K562 (cell line): ENCODE data around the gene SLC34A3. TPM values are rescaled to one million over a fixed set of nuclear protein-coding genes. Genes with fewer than 3 reads are reported as not detected.

Experiments used
- ATAC-seq: fragments of 200-7000 bp; cut with Tn5 transposase; 3 replicates; pipeline ENCODE4 v1.9.1; 2020; ENCODE audit warnings: moderate library complexity
- BruUV-seq: library from RNA; stranded (reverse); fragments of 400-500 nt; replicated peaks from 2 replicates; lab custom pipeline; 2021; lab: Mats Ljungman, UMichigan
- CTCF ChIA-PET: fragments of 300-600 bp; formaldehyde crosslinking; extraction: SDS; loops from one replicate; lab custom pipeline; 2021; ENCODE audit warnings: low intra/inter-chr PET ratio; lab: Yijun Ruan, JAX
- POLR2A ChIA-PET: fragments of 300-600, 350-650 bp; sonication (Branson Sonifier 250); formaldehyde crosslinking; extraction: SDS; loops from one replicate; lab custom pipeline; 2021; ENCODE audit warnings: antibody characterized with exemption, inconsistent platforms; lab: Yijun Ruan, JAX
- DNase-seq, 4 experiments: peaks; one replicate each; pipeline versions ENCODE4 v3.0.0 to v3.0.0-alpha.2; 2011 to 2018; ENCODE audit warnings: low spot score in 3 of 4, mixed read lengths in 3 of 4; ENCODE audit errors: extremely low read depth in 1 of 4
- FAIRE-seq: peaks from 2 replicates; lab custom pipeline; 2011; peaks lifted over from hg19 to GRCh38; lab: Jason Lieb, UNC
- H2AFZ ChIP-seq: 2 replicates; pipeline ENCODE4 v1.6.0; 2011; ENCODE audit warnings: low read depth, low read length, control low read depth, inconsistent platforms
- H3K27ac ChIP-seq: fragments of 200-600 bp; 3 replicates; pipeline ENCODE4 v1.8.0; 2011; ENCODE audit warnings: low read depth, mild to moderate bottlenecking, control low read depth, inconsistent platforms, low read length, moderate library complexity, mixed read lengths; ENCODE audit errors: extremely low read depth
- H3K27me3 ChIP-seq, 2 experiments: fragments of 300-600 bp in 1 of 2; 2 replicates in 1 of 2; 3 replicates in 1 of 2; pipeline versions ENCODE4 v1.6.0 to v1.8.0; 2011; ENCODE audit warnings: inconsistent platforms in 2 of 2, low read length in 2 of 2, mild to moderate bottlenecking in 1 of 2, mixed read lengths in 1 of 2, moderate library complexity in 1 of 2; ENCODE audit not compliant: control insufficient read depth in 2 of 2, insufficient read depth in 2 of 2
- H3K36me3 ChIP-seq: fragments of 300-600 bp; 3 replicates; pipeline ENCODE4 v1.8.0; 2011; ENCODE audit warnings: mild to moderate bottlenecking, low read length, inconsistent platforms; ENCODE audit not compliant: control insufficient read depth, insufficient read depth
- H3K4me1 ChIP-seq, 2 experiments: fragments of 200-600 bp in 1 of 2; replicated peaks in 1 of 2; 2 replicates in 1 of 2; 3 replicates in 1 of 2; pipeline versions ENCODE4 v1.5.1 to v1.8.0; 2011; ENCODE audit warnings: inconsistent platforms in 2 of 2, low read length in 2 of 2, mild to moderate bottlenecking in 1 of 2, mixed read lengths in 1 of 2, moderate library complexity in 1 of 2; ENCODE audit not compliant: control insufficient read depth in 2 of 2, insufficient read depth in 2 of 2
- H3K4me2 ChIP-seq: 2 replicates; pipeline ENCODE4 v1.6.1; 2011; ENCODE audit warnings: low read length, control low read depth, inconsistent platforms, mixed read lengths; ENCODE audit not compliant: insufficient read depth
- H3K4me3 ChIP-seq: fragments of 200-600 bp; sonication (generic), shearing (Covaris generic); 2 replicates; pipeline ENCODE4 v1.5.1; 2016; ENCODE audit warnings: control low read depth, inconsistent platforms
- H3K79me2 ChIP-seq: fragments of 200-600 bp; 3 replicates; pipeline ENCODE4 v1.8.0; 2011; ENCODE audit warnings: low read length, inconsistent platforms; ENCODE audit not compliant: control insufficient read depth, insufficient read depth
- H3K9ac ChIP-seq, 2 experiments: 2 replicates each; pipeline versions ENCODE4 v1.6.0 to v1.6.1; 2011; ENCODE audit warnings: low read depth in 2 of 2, low read length in 2 of 2, control low read depth in 1 of 2, inconsistent platforms in 1 of 2, mild to moderate bottlenecking in 1 of 2, mixed read lengths in 1 of 2; ENCODE audit not compliant: insufficient read depth in 1 of 2
- H3K9me1 ChIP-seq: one replicate; pipeline ENCODE4 v1.6.0; 2011; ENCODE audit warnings: inconsistent platforms, mild to moderate bottlenecking, low read length, moderate library complexity; ENCODE audit not compliant: control insufficient read depth, insufficient read depth
- H3K9me3 ChIP-seq: replicated peaks from 2 replicates; pipeline ENCODE4 v1.5.1; 2011; ENCODE audit warnings: low read depth, low read length, inconsistent platforms; ENCODE audit not compliant: control insufficient read depth, insufficient read depth
- H4K20me1 ChIP-seq: replicated peaks from 2 replicates; pipeline ENCODE4 v1.6.1; 2011; ENCODE audit warnings: low read length, inconsistent platforms, mixed read lengths; ENCODE audit not compliant: control insufficient read depth, insufficient read depth
- NFIC ChIP-seq: fragments of 450-650 bp; IDR thresholded peaks from 2 replicates; pipeline ENCODE4 v1.6.1; 2017; ENCODE audit warnings: mild to moderate bottlenecking, inconsistent platforms
- TEAD1 ChIP-seq, 2 experiments: fragments of 450-650 bp in 1 of 2; sonication (generic) in 1 of 2; formaldehyde crosslinking; IDR thresholded peaks; 2 replicates each; pipeline versions ENCODE4 v1.4.0 to v1.8.0; 2020 to 2022; ENCODE audit warnings: mild to moderate bottlenecking in 2 of 2, missing genetic modification reagents in 1 of 2
- WGBS: fragments of 100-300 bp; shearing (Covaris generic); methylation state at CpG from one replicate; pipeline ENCODE4 v1.1.6; 2016; ENCODE audit warnings: low coverage, mixed read lengths; ENCODE audit not compliant: insufficient coverage; ENCODE audit errors: missing lambda C conversion rate; 5-methylcytosine and 5-hydroxymethylcytosine counted together
- in situ Hi-C: fragments of 300-500 bp; cut with MboI; formaldehyde crosslinking; loops from 4 replicates; pipeline ENCODE4 v1.15.0; 2018; ENCODE audit warnings: inconsistent platforms, mixed read lengths
- intact Hi-C: fragments of 100-400 bp; cut with micrococcal nuclease; formaldehyde crosslinking; loops from 2 replicates; pipeline ENCODE4 v1.14.2; 2022
- polyA plus RNA-seq, 8 experiments: library from polyadenylated mRNA; depleted of rRNA in 4 of 8; stranded (reverse) in 5 of 8; unstranded in 3 of 8; fragments of >200 nt; fragmentation: Nextera tagmentation in 2 of 8; fragmentation: Illumina TruSeq in 1 of 8; extraction: Ambion mirVana in 2 of 8; extraction: Trizol in 1 of 8; gene quantifications; 2 replicates each; pipeline versions ENCODE4 v1.2.1 to v1.2.3, GENCODE V29; 2011 to 2014; ENCODE audit warnings: inconsistent platforms in 1 of 8, missing spikeins in 1 of 8
- total RNA-seq, 7 experiments: library from RNA; depleted of rRNA in 6 of 7; stranded (reverse); fragments of >200 nt in 6 of 7; fragmentation: Illumina TruSeq in 2 of 7; extraction: Trizol in 2 of 7; gene quantifications; 2 replicates each; pipeline versions ENCODE4 v1.2.1 to v1.2.3, GENCODE V29; 2011 to 2021; ENCODE audit warnings: low replicate concordance in 1 of 7
- TF ChIP-seq, protein P1 (sequence below): sonication (generic); formaldehyde crosslinking; IDR thresholded peaks from 2 replicates; pipeline ENCODE4 v1.8.1; 2023; ENCODE audit warnings: mild to moderate bottlenecking, missing genetic modification reagents

The SLC34A3 gene
- total and polyA plus RNA-seq, 9 of the 15 experiments (the other 6 are each of a cell fraction or from before 2014, with no cell fraction given): not detected

DNA sequence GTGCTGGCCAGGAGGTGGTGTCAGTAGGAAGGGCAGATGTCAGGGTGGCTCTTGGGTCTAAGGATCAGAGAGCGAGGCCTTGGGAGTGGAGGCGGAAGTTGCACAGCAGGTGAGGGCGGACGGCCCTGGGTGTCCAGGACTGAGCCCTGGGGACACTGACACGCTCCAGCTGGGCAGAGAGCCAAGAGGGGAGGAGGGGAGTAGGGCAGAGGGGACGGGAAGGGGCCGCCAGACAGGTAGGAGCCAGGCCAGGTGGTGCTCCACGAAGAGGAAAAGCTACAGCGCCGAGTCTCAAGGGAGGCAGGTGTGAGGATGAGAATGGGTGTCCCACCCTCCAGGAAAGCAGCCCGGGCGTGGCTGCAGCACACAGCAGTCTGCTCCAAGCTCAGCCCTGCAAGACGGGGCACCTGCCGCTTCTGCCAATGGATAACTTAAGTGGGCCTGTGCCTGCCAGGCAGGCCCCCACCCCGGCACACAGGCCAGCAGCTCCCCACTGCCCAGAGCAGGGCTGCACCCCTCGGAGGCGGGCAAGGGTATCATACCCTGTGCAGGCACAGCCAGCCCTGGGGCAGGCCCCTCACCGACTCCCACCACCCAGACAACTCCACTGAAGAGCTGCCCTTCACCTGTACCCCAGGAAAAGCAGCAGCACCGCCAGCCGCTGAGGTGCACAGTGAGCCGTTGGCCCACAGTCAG, 35.0 kb upstream of the SLC34A3 start:
- no peak for ATAC-seq
- TF ChIP-seq TEAD1 (CRISPR knock-in tag; IDR thresholded peaks at IDR 0.05): no peak
- peak; percentile 74 for TF ChIP-seq NFIC
- TF ChIP-seq, protein P1, sequence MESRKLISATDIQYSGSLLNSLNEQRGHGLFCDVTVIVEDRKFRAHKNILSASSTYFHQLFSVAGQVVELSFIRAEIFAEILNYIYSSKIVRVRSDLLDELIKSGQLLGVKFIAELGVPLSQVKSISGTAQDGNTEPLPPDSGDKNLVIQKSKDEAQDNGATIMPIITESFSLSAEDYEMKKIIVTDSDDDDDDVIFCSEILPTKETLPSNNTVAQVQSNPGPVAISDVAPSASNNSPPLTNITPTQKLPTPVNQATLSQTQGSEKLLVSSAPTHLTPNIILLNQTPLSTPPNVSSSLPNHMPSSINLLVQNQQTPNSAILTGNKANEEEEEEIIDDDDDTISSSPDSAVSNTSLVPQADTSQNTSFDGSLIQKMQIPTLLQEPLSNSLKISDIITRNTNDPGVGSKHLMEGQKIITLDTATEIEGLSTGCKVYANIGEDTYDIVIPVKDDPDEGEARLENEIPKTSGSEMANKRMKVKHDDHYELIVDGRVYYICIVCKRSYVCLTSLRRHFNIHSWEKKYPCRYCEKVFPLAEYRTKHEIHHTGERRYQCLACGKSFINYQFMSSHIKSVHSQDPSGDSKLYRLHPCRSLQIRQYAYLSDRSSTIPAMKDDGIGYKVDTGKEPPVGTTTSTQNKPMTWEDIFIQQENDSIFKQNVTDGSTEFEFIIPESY (CRISPR knock-in tag): 0 out of 2 replicates have a peak, but pooled peaks have one; percentile 25
- TF ChIP-seq, all 486 proteins: peak for 2
- in situ Hi-C loops: no loop called here
- FAIRE-seq (no peak), DNase-seq (no peak)
- ChIA-PET CTCF (no interaction called here), POLR2A (interaction anchor here (0.8 to 1.6 kb wide), 3 partner anchors 14 to 45 kb away, joined by 3 to 9 read pairs (median 7); partner anchors contain the start of genes RNF208 and TUBB4B)
- 82% methylated on average over 19 of the region's 21 CpGs for WGBS
- intact Hi-C loops: no loop called here
- BruUV-seq: no TSS peak
- Histone ChIP-seq H3K36me3 (peaks cover 28% of the 10 kb centered on the region; the same call in 1 of the 3 replicates), H3K9ac (peak overlapping the region in 1 of 2 experiments; percentile 57; a peak in 1 of 4 replicates), H2AFZ (no peak overlapping the region), H3K27ac (no peak overlapping the region), H3K4me1 (peaks cover 13 to 94% of the 10 kb centered on the region in 2 experiments), H4K20me1 (peaks cover 5% of the 10 kb centered on the region), H3K4me2 (no peak overlapping the region), H3K79me2 (peaks cover 42% of the 10 kb centered on the region), H3K9me3 (no peaks in the 10 kb centered on the region), H3K4me3 (no peak overlapping the region), H3K27me3 (no peaks in the 10 kb centered on the region), H3K9me1 (no peaks in the 10 kb centered on the region)
